K562 (cell line): ENCODE results near the gene HPF1. TPM values are rescaled to one million over a fixed set of nuclear protein-coding genes. Genes with fewer than 3 reads are reported as not detected.

ENCODE experiments used
- ATAC-seq: fragments of 200-7000 bp; cut with Tn5 transposase; 3 replicates; pipeline ENCODE4 v1.9.1; 2020; ENCODE audit warnings: moderate library complexity
- BruUV-seq: library from RNA; stranded (reverse); fragments of 400-500 nt; replicated peaks from 2 replicates; lab custom pipeline; 2021; lab: Mats Ljungman, UMichigan
- CTCF ChIA-PET: fragments of 300-600 bp; formaldehyde crosslinking; extraction: SDS; loops from one replicate; lab custom pipeline; 2021; ENCODE audit warnings: low intra/inter-chr PET ratio; lab: Yijun Ruan, JAX
- POLR2A ChIA-PET: fragments of 300-600, 350-650 bp; sonication (Branson Sonifier 250); formaldehyde crosslinking; extraction: SDS; loops from one replicate; lab custom pipeline; 2021; ENCODE audit warnings: antibody characterized with exemption, inconsistent platforms; lab: Yijun Ruan, JAX
- DNase-seq, 4 experiments: peaks; one replicate each; pipeline versions ENCODE4 v3.0.0 to v3.0.0-alpha.2; 2011 to 2018; ENCODE audit warnings: low spot score in 3 of 4, mixed read lengths in 3 of 4; ENCODE audit errors: extremely low read depth in 1 of 4
- FAIRE-seq: peaks from 2 replicates; lab custom pipeline; 2011; peaks lifted over from hg19 to GRCh38; lab: Jason Lieb, UNC
- H2AFZ ChIP-seq: 2 replicates; pipeline ENCODE4 v1.6.0; 2011; ENCODE audit warnings: low read depth, low read length, control low read depth, inconsistent platforms
- H3K27ac ChIP-seq: fragments of 200-600 bp; 3 replicates; pipeline ENCODE4 v1.8.0; 2011; ENCODE audit warnings: low read depth, mild to moderate bottlenecking, control low read depth, inconsistent platforms, low read length, moderate library complexity, mixed read lengths; ENCODE audit errors: extremely low read depth
- H3K27me3 ChIP-seq, 2 experiments: fragments of 300-600 bp in 1 of 2; 2 replicates in 1 of 2; 3 replicates in 1 of 2; pipeline versions ENCODE4 v1.6.0 to v1.8.0; 2011; ENCODE audit warnings: inconsistent platforms in 2 of 2, low read length in 2 of 2, mild to moderate bottlenecking in 1 of 2, mixed read lengths in 1 of 2, moderate library complexity in 1 of 2; ENCODE audit not compliant: control insufficient read depth in 2 of 2, insufficient read depth in 2 of 2
- H3K36me3 ChIP-seq: fragments of 300-600 bp; 3 replicates; pipeline ENCODE4 v1.8.0; 2011; ENCODE audit warnings: mild to moderate bottlenecking, low read length, inconsistent platforms; ENCODE audit not compliant: control insufficient read depth, insufficient read depth
- H3K4me1 ChIP-seq, 2 experiments: fragments of 200-600 bp in 1 of 2; replicated peaks in 1 of 2; 2 replicates in 1 of 2; 3 replicates in 1 of 2; pipeline versions ENCODE4 v1.5.1 to v1.8.0; 2011; ENCODE audit warnings: inconsistent platforms in 2 of 2, low read length in 2 of 2, mild to moderate bottlenecking in 1 of 2, mixed read lengths in 1 of 2, moderate library complexity in 1 of 2; ENCODE audit not compliant: control insufficient read depth in 2 of 2, insufficient read depth in 2 of 2
- H3K4me2 ChIP-seq: 2 replicates; pipeline ENCODE4 v1.6.1; 2011; ENCODE audit warnings: low read length, control low read depth, inconsistent platforms, mixed read lengths; ENCODE audit not compliant: insufficient read depth
- H3K4me3 ChIP-seq: fragments of 200-600 bp; sonication (generic), shearing (Covaris generic); 2 replicates; pipeline ENCODE4 v1.5.1; 2016; ENCODE audit warnings: control low read depth, inconsistent platforms
- H3K79me2 ChIP-seq: fragments of 200-600 bp; 3 replicates; pipeline ENCODE4 v1.8.0; 2011; ENCODE audit warnings: low read length, inconsistent platforms; ENCODE audit not compliant: control insufficient read depth, insufficient read depth
- H3K9ac ChIP-seq, 2 experiments: 2 replicates each; pipeline versions ENCODE4 v1.6.0 to v1.6.1; 2011; ENCODE audit warnings: low read depth in 2 of 2, low read length in 2 of 2, control low read depth in 1 of 2, inconsistent platforms in 1 of 2, mild to moderate bottlenecking in 1 of 2, mixed read lengths in 1 of 2; ENCODE audit not compliant: insufficient read depth in 1 of 2
- H3K9me1 ChIP-seq: one replicate; pipeline ENCODE4 v1.6.0; 2011; ENCODE audit warnings: inconsistent platforms, mild to moderate bottlenecking, low read length, moderate library complexity; ENCODE audit not compliant: control insufficient read depth, insufficient read depth
- H3K9me3 ChIP-seq: replicated peaks from 2 replicates; pipeline ENCODE4 v1.5.1; 2011; ENCODE audit warnings: low read depth, low read length, inconsistent platforms; ENCODE audit not compliant: control insufficient read depth, insufficient read depth
- H4K20me1 ChIP-seq: replicated peaks from 2 replicates; pipeline ENCODE4 v1.6.1; 2011; ENCODE audit warnings: low read length, inconsistent platforms, mixed read lengths; ENCODE audit not compliant: control insufficient read depth, insufficient read depth
- EZH2 ChIP-seq: IDR thresholded peaks from 2 replicates; pipeline ENCODE4 v1.6.1; 2012; ENCODE audit warnings: low read depth, mild to moderate bottlenecking, inconsistent platforms, low read length, borderline replicate concordance
- MTA1 ChIP-seq: fragments of 450-650 bp; IDR thresholded peaks from 2 replicates; pipeline ENCODE4 v1.6.1; 2017; ENCODE audit warnings: borderline replicate concordance
- NFE2L1 ChIP-seq: fragments of 450-650 bp; IDR thresholded peaks from 2 replicates; pipeline ENCODE4 v1.6.1; 2016; ENCODE audit warnings: missing genetic modification characterization, low read depth, mild to moderate bottlenecking, missing compliant biosample characterization, moderate library complexity, borderline replicate concordance
- POLR2B ChIP-seq: fragments of 450-650 bp; IDR thresholded peaks from 2 replicates; pipeline ENCODE4 v1.6.1; 2018; ENCODE audit warnings: low read depth; ENCODE audit not compliant: partially characterized antibody
- PYGO2 ChIP-seq: fragments of 450-650 bp; IDR thresholded peaks from 2 replicates; pipeline ENCODE4 v1.6.1; 2016; ENCODE audit warnings: mild to moderate bottlenecking, missing genetic modification characterization, moderate library complexity, missing compliant biosample characterization
- TBP ChIP-seq: optimal IDR thresholded peaks from 2 replicates; pipeline ENCODE3; 2011; ENCODE audit warnings: low read depth, low read length, improper control_type of control experiment
- ZKSCAN3 ChIP-seq: fragments of 250-450 bp; sonication (Bioruptor Pico); IDR thresholded peaks from 2 replicates; pipeline ENCODE4 v1.4.0; 2020
- ZNF12 ChIP-seq: sonication (generic); formaldehyde crosslinking; IDR thresholded peaks from 2 replicates; pipeline ENCODE4 v1.4.0; 2020; ENCODE audit warnings: mild to moderate bottlenecking, missing genetic modification reagents
- ZNF347 ChIP-seq: fragments of 450-650 bp; formaldehyde crosslinking; IDR thresholded peaks from 2 replicates; pipeline ENCODE4 v1.4.0; 2020; ENCODE audit warnings: low read depth, mild to moderate bottlenecking, moderate library complexity
- ZNF445 ChIP-seq: fragments of 250-450 bp; sonication (Bioruptor Pico); IDR thresholded peaks from 2 replicates; pipeline ENCODE4 v1.4.0; 2020; ENCODE audit warnings: low read depth, mild to moderate bottlenecking, moderate library complexity
- ZNF695 ChIP-seq: fragments of 450-650 bp; formaldehyde crosslinking; IDR thresholded peaks from 2 replicates; pipeline ENCODE4 v1.4.0; 2020; ENCODE audit warnings: mild to moderate bottlenecking, moderate library complexity
- ZNF766 ChIP-seq: fragments of 200-800 bp; sonication (Bioruptor generic); conservative IDR thresholded peaks from 2 replicates; pipeline ENCODE4 v1.6.1; 2016; ENCODE audit warnings: missing genetic modification characterization, missing compliant biosample characterization
- WGBS: fragments of 100-300 bp; shearing (Covaris generic); methylation state at CpG from one replicate; pipeline ENCODE4 v1.1.6; 2016; ENCODE audit warnings: low coverage, mixed read lengths; ENCODE audit not compliant: insufficient coverage; ENCODE audit errors: missing lambda C conversion rate; 5-methylcytosine and 5-hydroxymethylcytosine counted together
- in situ Hi-C: fragments of 300-500 bp; cut with MboI; formaldehyde crosslinking; loops from 4 replicates; pipeline ENCODE4 v1.15.0; 2018; ENCODE audit warnings: inconsistent platforms, mixed read lengths
- intact Hi-C: fragments of 100-400 bp; cut with micrococcal nuclease; formaldehyde crosslinking; loops from 2 replicates; pipeline ENCODE4 v1.14.2; 2022
- polyA plus RNA-seq, 8 experiments: library from polyadenylated mRNA; depleted of rRNA in 4 of 8; stranded (reverse) in 5 of 8; unstranded in 3 of 8; fragments of >200 nt; fragmentation: Nextera tagmentation in 2 of 8; fragmentation: Illumina TruSeq in 1 of 8; extraction: Ambion mirVana in 2 of 8; extraction: Trizol in 1 of 8; gene quantifications; 2 replicates each; pipeline versions ENCODE4 v1.2.1 to v1.2.3, GENCODE V29; 2011 to 2014; ENCODE audit warnings: inconsistent platforms in 1 of 8, missing spikeins in 1 of 8
- total RNA-seq, 7 experiments: library from RNA; depleted of rRNA in 6 of 7; stranded (reverse); fragments of >200 nt in 6 of 7; fragmentation: Illumina TruSeq in 2 of 7; extraction: Trizol in 2 of 7; gene quantifications; 2 replicates each; pipeline versions ENCODE4 v1.2.1 to v1.2.3, GENCODE V29; 2011 to 2021; ENCODE audit warnings: low replicate concordance in 1 of 7
- TF ChIP-seq, protein P1 (sequence below): fragments of 450-650 bp; IDR thresholded peaks from 2 replicates; pipeline ENCODE4 v1.6.1; 2016
- TF ChIP-seq, protein P2 (sequence below): fragments of 250-450 bp; sonication (Bioruptor Pico); IDR thresholded peaks from 2 replicates; pipeline ENCODE4 v1.8.0; 2022; ENCODE audit warnings: moderate library complexity, mild to moderate bottlenecking, inconsistent platforms
- TF ChIP-seq, protein P3 (sequence below), 2 experiments: IDR thresholded peaks; 2 replicates each; pipeline ENCODE4 v1.6.1; 2012; ENCODE audit warnings: improper control_type of control experiment in 2 of 2, low read depth in 2 of 2, low read length in 2 of 2, borderline replicate concordance in 1 of 2
- TF ChIP-seq, protein P4 (sequence below): fragments of 450-650 bp; IDR thresholded peaks from 2 replicates; pipeline ENCODE4 v1.6.1; 2016; ENCODE audit warnings: low read depth, mild to moderate bottlenecking, moderate library complexity

The HPF1 gene
- total and polyA plus RNA-seq, 9 of the 15 experiments (the other 6 are each of a cell fraction or from before 2014, with no cell fraction given): 21.2 to 89.4 (median 35.2) TPM

DNA sequence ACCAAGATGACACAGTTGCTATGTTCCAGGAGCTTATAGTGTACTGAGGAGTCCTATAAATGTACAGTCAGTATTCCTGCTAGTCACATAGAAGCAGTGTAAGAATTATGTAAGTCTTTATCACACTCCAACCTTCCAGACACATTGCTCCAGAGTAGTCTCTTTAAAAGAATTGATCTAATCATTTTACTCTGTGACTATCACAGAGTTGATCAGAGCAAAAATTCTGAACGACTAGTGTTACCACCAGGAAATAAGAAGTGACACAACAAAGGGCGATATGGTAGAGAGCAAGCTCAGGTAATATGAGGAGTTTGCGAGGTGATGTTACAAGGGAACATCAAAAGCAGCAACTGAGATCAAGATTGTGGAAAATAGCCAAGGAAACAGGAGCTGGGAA is 9.0 kb upstream of the HPF1 start:
- Histone ChIP-seq H4K20me1 (no peaks in the 10 kb centered on the region), H3K27me3 (no peaks in the 10 kb centered on the region), H3K9me3 (no peaks in the 10 kb centered on the region), H3K4me3 (no peak overlapping the region), H3K9ac (no peak overlapping the region), H3K9me1 (no peaks in the 10 kb centered on the region), H3K4me1 (no peaks in the 10 kb centered on the region), H3K4me2 (no peak overlapping the region), H3K27ac (no peak overlapping the region), H3K79me2 (no peaks in the 10 kb centered on the region), H2AFZ (no peak overlapping the region; the same call in 1 of the 2 replicates), H3K36me3 (no peaks in the 10 kb centered on the region)
- POLR2A ChIA-PET: interaction anchor here (0.6 kb wide), 1 partner anchor 18 kb away, joined by 4 read pairs; no protein-coding TSS in a partner anchor
- ATAC-seq: no peak
- 12% methylated on average over 3 of the region's 3 CpGs for WGBS
- in situ Hi-C loops (no loop called here), intact Hi-C loops (no loop called here)
- FAIRE-seq: no peak
- DNase-seq: no peak
- BruUV-seq: no TSS peak
- CTCF ChIA-PET: no interaction called here
- TF ChIP-seq ZNF347 (CRISPR knock-in tag) (no peak), EZH2 (no peak), TBP (no peak), ZKSCAN3 (CRISPR knock-in tag) (no peak), NFE2L1 (tag) (no peak), ZNF695 (CRISPR knock-in tag) (no peak), ZNF12 (no peak), PYGO2 (tag) (no peak), ZNF445 (CRISPR knock-in tag) (no peak), POLR2B (no peak), MTA1 (no peak), ZNF766 (no peak)
- TF ChIP-seq, protein P1, sequence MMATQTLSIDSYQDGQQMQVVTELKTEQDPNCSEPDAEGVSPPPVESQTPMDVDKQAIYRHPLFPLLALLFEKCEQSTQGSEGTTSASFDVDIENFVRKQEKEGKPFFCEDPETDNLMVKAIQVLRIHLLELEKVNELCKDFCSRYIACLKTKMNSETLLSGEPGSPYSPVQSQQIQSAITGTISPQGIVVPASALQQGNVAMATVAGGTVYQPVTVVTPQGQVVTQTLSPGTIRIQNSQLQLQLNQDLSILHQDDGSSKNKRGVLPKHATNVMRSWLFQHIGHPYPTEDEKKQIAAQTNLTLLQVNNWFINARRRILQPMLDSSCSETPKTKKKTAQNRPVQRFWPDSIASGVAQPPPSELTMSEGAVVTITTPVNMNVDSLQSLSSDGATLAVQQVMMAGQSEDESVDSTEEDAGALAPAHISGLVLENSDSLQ: no peak
- TF ChIP-seq, protein P2, sequence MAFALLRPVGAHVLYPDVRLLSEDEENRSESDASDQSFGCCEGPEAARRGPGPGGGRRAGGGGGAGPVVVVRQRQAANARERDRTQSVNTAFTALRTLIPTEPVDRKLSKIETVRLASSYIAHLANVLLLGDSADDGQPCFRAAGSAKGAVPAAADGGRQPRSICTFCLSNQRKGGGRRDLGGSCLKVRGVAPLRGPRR (CRISPR knock-in tag): no peak
- TF ChIP-seq, protein P3, sequence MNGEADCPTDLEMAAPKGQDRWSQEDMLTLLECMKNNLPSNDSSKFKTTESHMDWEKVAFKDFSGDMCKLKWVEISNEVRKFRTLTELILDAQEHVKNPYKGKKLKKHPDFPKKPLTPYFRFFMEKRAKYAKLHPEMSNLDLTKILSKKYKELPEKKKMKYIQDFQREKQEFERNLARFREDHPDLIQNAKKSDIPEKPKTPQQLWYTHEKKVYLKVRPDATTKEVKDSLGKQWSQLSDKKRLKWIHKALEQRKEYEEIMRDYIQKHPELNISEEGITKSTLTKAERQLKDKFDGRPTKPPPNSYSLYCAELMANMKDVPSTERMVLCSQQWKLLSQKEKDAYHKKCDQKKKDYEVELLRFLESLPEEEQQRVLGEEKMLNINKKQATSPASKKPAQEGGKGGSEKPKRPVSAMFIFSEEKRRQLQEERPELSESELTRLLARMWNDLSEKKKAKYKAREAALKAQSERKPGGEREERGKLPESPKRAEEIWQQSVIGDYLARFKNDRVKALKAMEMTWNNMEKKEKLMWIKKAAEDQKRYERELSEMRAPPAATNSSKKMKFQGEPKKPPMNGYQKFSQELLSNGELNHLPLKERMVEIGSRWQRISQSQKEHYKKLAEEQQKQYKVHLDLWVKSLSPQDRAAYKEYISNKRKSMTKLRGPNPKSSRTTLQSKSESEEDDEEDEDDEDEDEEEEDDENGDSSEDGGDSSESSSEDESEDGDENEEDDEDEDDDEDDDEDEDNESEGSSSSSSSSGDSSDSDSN (IDR thresholded peaks at IDR 0.05; ENCODE audit: borderline replicate concordance in 1 of 2, low read depth in 2 of 2, low read length in 2 of 2): no peak
- TF ChIP-seq, protein P4, sequence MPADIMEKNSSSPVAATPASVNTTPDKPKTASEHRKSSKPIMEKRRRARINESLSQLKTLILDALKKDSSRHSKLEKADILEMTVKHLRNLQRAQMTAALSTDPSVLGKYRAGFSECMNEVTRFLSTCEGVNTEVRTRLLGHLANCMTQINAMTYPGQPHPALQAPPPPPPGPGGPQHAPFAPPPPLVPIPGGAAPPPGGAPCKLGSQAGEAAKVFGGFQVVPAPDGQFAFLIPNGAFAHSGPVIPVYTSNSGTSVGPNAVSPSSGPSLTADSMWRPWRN: no peak
